Sigmoid colon (tissue), 3 donors: Measurements from ENCODE around the gene PRR19.

Experiments used
- POLR2A ChIP-seq, 2 donors: fragments of 450-650 bp; IDR thresholded peaks; one replicate each; pipeline ENCODE4 v1.6.1; 2016; ENCODE audit warnings: antibody characterized with exemption in 2 of 2, mild to moderate bottlenecking in 2 of 2, moderate library complexity in 2 of 2
- TF ChIP-seq, protein P1 (sequence below), 4 experiments: fragments of 450-650 bp in 3 of 4; fragments of 200-600 bp in 1 of 4; IDR thresholded peaks; one replicate each; pipeline ENCODE4 v1.5.1; 2016 to 2019; ENCODE audit warnings: antibody characterized with exemption in 4 of 4, mild to moderate bottlenecking in 3 of 4, moderate library complexity in 2 of 4

DNA sequence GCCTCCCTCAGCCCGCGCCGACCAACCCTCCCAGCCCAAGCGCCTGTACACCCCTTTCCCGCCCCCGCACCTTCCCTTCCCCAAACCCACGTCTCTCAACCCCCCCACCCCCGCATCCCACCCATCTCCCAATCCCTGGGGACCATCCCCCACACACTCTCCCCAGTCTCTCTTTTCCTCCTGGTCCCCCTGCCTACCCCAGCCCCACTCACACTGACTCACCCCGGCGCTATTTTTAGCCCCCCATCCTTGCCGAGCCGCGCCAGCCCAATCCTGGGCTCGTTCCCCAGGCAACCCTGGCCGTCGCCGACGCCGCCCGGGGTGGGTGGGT is 21.2 kb upstream of the PRR19 start:
- TF ChIP-seq POLR2A (IDR thresholded peaks at IDR 0.05): no peak
- TF ChIP-seq, protein P1, sequence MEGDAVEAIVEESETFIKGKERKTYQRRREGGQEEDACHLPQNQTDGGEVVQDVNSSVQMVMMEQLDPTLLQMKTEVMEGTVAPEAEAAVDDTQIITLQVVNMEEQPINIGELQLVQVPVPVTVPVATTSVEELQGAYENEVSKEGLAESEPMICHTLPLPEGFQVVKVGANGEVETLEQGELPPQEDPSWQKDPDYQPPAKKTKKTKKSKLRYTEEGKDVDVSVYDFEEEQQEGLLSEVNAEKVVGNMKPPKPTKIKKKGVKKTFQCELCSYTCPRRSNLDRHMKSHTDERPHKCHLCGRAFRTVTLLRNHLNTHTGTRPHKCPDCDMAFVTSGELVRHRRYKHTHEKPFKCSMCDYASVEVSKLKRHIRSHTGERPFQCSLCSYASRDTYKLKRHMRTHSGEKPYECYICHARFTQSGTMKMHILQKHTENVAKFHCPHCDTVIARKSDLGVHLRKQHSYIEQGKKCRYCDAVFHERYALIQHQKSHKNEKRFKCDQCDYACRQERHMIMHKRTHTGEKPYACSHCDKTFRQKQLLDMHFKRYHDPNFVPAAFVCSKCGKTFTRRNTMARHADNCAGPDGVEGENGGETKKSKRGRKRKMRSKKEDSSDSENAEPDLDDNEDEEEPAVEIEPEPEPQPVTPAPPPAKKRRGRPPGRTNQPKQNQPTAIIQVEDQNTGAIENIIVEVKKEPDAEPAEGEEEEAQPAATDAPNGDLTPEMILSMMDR (IDR thresholded peaks at IDR 0.05): no peak
